Nucleus accumbens (tissue), 56 donors: ENCODE measurements around the gene ERMN.
"Not testable (repeated sequence)": the region's sequence is repeated elsewhere in the genome, so short reads cannot be mapped to it uniquely, and the experiment has no call there.

Experiments used
- DNase-seq, 56 donors: peaks; one replicate each; lab custom pipeline; 2025; lab: John Stamatoyannopoulos, UW

ERMN gene, protein sequence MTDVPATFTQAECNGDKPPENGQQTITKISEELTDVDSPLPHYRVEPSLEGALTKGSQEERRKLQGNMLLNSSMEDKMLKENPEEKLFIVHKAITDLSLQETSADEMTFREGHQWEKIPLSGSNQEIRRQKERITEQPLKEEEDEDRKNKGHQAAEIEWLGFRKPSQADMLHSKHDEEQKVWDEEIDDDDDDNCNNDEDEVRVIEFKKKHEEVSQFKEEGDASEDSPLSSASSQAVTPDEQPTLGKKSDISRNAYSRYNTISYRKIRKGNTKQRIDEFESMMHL

GRCh38 chr2:157325786-157326185 is at the start of gene ERMN:
ERMN (minus strand) TSS chr2:157325824; CDS start chr2:157325642, 182 bp downstream.
- DNase-seq: peak in 44 of 56 donors; percentile 5 to 80 (median 52)

- no peak for DNase-seq
These were observed 49.8 kb upstream of the ERMN start for GRCh38 chr2:157375384-157375783.

DNA sequence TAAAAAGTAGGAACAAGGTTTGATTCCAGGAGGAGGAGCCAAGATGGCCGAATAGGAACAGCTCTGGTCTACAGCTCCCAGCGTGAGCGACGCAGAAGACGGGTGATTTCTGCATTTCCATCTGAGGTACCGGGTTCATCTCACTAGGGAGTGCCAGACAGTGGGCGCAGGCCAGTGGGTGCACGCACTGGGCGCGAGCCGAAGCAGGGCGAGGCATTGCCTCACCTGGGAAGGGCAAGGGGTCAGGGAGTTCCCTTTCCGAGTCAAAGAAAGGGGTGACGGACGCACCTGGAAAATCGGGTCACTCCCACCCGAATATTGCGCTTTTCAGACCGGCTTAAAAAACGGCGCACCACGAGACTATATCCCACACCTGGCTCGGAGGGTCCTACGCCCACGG is 42.9 kb upstream of the ERMN start:
- not testable (repeated sequence) for DNase-seq

DNA sequence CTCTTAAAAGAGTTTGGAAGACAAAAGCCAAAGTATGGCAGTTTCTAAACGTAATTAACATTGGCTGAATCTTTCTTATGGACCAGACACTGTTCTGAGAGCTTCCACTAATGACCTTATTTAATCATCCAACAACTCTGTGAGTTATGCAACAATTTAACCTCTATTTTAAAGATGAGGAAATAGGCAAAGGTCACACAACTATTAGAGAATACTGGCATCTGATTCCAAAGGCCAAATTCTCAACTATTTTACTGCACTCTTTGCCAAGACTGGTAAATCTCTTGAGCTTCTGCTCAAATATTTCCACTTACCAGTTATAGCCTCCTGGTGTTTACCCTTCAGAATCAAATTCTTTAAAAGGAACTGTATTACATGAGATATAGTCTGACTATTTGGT is 42.1 kb upstream of the ERMN start:
- DNase-seq: no peak

DNA sequence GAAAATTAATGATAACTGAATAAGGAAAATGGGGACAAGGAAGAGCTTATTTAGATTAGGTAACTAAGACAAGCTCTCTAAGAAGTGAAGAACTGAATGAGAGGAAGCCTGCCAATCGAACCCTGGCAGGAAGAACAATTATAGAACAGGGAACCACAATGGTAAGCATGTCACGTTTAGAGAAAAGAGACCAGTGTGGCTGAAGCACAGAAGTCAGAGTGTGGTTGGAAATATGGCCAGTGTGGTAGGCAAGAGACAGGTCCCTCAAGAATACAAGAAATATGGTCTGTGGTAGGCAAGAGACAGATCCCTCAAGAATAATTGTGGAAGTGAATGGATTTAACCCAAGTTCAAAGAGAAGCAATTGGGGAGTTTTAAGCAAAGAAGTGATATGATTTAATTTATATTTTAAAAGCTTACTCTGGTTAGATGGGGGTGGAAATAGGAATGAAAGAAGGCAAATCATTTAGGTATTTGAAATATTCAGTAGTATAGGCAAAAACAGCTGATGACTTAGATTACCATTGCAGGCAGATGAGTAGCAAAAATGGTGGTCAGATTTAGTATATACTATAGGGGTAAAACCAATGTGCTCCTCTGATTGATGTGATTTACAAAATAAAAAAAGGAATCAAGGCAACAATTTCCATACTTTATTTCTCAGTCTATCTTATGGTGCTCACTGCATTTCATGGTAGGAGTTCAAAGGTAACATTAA is 38.8 kb upstream of the ERMN start:
- DNase-seq: no peak

DNA sequence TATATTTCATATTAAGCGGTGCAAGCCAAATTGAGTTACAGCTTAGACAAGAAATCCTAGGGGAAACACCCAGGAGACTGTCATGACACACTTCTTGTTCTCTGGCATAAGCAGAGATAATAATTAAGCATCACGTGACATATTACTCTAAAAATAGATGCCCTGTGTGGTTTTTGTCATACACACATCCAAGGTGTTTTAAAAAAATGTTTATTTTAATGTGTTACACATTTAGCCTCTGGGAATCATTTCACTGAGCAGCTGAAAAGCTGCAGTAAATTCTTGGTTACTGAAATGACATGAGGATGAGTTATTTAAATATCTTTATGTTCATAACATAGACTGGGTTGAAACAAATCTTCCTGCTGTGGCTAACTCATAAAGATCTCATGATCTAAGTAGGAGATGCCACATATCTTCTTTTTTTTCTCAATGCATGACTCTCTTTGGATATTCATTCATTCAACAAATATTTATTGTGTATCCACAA is 38.0 kb upstream of the ERMN start:
- no peak for DNase-seq

GRCh38 chr2:157362627-157363026 is 37.0 kb upstream of the ERMN start:
- no peak for DNase-seq

DNA sequence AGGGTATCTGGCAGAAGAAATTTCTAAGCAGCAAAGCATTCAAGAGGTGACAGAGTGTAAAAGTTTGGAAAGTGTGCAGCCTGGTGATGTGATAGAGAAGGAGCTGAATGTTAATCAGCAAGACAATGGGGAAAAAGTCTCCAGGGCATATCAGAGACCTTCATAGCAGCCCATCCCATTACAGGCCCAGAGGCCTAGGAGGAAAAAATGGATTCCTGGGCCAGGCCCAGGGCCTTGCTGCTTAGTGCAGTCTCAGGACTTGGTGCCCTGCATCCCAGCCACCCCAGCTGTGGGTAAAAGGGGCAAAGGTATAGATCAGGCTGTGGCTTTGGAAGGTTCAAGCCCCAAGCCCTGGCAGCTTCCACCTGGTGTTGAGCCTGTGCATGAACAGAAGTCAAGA is 35.9 kb upstream of the ERMN start:
- no peak for DNase-seq

- no peak for DNase-seq
These were observed 34.0 kb upstream of the ERMN start for GRCh38 chr2:157359628-157360027.

DNA sequence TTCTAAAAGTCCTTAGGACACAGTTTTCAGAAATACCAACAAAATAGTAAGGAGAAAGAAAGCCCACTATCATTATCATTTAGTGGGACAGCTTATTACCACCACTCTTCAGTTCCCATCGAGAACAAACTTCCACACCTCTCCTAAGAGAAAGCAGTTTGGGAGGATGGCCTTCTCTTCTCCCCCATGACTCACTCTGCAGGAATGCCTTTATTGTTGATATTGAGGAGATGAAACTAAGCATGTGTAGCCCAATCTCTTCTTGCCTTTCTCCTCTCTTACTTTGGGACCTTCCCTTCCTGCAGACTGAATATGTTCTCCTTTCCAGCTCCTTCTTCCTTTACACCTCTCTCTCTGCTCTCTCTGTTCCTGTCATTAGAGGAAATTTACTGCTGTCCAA is 30.0 kb upstream of the ERMN start:
- no peak for DNase-seq

GRCh38 chr2:157349949-157350515 is 24.4 kb upstream of the ERMN start:
- no peak for DNase-seq

DNA sequence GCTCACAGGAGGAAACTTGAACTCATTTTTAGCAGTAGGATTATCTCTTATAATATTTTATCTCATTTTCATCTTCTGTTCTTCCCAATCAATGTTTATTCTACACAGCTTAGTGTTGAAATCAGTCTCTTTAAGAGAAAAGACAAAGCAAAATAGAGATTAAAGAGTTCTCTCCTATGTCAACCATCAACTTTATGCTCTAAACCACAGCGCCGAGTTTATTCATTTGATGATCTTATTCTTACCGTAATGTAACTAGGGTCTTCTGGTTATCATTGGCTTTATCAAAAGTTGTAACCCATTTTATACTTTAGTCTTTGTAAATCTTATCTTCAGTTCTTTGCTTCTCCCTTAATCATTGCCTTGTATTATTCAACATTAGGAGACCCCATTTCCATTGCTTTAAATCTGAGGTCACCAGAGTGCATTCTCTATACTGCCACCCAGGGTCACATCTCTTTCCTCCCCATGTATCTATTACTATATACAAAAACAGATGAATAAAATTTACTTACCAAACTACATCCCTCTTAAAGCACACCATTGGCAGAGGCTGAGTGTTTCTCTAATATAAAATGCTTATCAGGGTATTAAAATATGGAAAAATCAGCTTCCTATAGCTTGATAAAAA is 22.8 kb upstream of the ERMN start:
- no peak for DNase-seq

DNA sequence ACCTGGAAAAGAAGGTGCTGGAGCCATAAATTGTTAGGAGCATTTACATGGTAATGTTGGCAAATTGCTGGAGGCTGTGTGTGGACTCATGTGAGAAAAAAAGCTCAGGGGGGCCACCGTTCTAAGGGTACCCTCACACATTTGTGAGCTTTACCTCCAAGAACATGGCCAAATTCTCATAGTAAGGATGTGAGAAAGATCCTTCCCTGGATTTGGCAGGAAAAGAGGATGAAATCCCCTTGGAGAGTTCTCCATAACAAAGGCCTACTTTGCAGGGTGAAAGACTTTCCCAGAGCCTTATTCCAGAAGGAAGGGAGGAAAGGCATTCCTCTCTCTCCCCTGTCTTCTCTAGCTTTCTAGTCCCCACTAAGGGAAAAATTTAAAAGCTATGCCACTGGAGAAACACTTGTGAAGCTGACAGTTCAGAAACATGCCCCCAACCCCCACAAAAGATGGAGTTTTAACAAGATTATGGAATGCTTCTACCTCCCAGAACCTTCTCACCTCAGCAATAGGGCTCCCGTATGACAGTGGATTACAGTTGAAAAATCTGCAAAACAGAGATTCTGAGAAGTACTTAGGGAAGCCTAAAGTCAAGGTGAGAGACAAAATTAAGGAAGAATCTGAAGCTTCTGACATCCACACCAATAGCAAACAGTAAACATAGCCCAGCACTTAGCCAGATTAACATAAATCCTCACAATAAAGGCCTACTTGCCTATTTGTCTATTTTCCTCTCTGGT is 20.2 kb upstream of the ERMN start:
- no peak for DNase-seq

DNA sequence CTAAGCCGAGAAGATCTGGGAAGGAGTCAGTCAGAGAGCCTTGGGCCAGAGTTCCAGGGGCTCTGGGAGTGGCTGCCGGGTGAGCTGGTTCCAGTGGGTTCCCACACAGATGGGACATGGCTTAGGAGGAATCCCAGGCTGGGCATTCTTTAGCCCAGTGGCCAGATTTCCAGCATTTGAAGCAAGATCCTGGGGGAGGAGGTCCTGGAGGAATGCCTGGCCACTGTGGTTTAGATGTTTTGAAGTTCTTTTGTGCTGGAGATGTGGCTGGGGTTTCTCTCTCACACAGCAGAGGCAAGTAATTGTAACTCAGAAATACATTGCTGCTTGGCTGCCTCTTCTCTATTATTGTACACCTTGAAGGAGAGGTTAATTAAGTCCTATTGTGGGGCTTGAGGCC is 15.8 kb upstream of the ERMN start:
- not testable (repeated sequence) for DNase-seq

- no peak for DNase-seq
These were observed 14.5 kb upstream of the ERMN start for GRCh38 chr2:157339965-157340655.

- no peak for DNase-seq
These were observed 12.4 kb upstream of the ERMN start for GRCh38 chr2:157337978-157338377.

DNA sequence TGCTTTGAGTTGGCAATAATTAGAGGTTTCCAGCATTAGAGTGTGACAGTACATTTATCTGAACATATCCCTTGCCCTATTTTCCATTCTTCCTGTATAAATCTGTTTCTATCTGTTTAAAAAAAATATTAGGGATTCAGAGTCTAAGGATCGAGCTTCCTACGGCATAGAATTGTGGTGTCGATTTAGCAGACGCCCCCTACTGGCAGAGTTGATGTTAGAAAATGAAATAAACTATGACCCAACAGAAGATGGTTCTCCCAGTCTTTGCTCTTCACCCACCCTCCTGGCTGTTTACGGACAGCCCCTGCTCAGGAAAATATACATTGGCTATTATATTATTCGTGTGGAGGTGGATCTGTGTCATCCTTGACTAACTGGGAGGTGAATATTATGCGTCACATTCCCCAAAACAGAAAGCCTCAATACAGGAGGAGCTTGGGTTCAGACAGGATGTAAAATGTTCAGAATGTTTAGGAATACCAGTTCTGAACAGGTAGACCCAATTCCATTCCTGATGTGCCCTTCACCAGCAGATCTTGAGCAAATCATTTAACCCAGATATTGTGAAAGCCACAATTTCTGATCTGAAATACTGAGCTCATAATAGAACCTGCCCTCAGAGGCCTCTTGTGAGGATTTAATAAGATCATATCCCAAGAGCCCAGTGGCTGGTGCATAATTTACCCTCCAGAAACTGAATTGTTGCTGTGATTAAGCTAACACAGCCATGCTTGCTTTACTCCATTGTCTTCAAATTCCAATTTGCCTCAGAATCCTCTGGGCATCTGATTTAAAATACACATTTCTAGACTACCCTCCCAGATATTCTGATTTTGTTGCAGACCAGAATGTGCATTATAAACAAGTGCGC is 10.8 kb upstream of the ERMN start:
- DNase-seq: peak in 10 of 56 donors; percentile 14 to 64 (median 28)

GRCh38 chr2:157334797-157335196 is 9.2 kb upstream of the ERMN start:
- peak in 7 of 56 donors; percentile 1 to 42 (median 25) for DNase-seq

DNA sequence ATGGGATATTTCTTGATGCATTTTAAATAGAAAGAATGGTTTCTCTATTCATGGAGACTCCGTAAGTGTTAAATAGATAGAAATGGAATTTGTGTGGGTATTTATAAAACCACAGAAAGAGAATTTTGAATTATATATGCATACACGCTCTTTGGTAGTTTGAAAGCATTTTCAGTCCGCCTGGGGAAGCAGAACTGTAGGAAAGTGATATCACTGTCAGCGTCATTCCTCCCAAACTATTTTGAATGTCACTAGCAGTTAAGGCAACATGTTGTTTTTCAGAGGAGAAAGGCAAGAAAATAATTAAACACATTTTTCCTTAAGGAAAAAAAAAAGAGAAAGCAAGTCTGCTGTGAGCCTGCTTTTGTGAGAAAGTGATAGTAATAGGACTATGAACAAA is 8.7 kb upstream of the ERMN start:
- no peak for DNase-seq
